Measurements from ENCODE around the gene OR2A14. TPM values are rescaled to one million over a fixed set of nuclear protein-coding genes. Genes with fewer than 3 reads are reported as not detected.
"Not testable (repeated sequence)": the region's sequence is repeated elsewhere in the genome, so short reads cannot be mapped to it uniquely, and the experiment has no call there.

The OR2A14 gene
- total and polyA plus RNA-seq, 12 donors = not detected

- no peaks in the 10 kb centered on the region for H3K9me3 ChIP-seq (replicated peaks in 1 of 3)
- no peaks in the 10 kb centered on the region for H3K4me1 ChIP-seq (replicated peaks in 1 of 2)
- 42 to 53% (median 49%) methylated on average over 1 of the region's 1 CpG for WGBS, 4 donors
- peaks cover 4% of the 10 kb centered on the region for H3K27me3 ChIP-seq
- no peak overlapping the region for H3K27ac ChIP-seq
- TF ChIP-seq CTCF (IDR thresholded peaks at IDR 0.05) = no peak
- no peak for TF ChIP-seq POLR2A (IDR thresholded peaks at IDR 0.05)
- H3K36me3 ChIP-seq (replicated peaks in 1 of 2) = no peaks in the 10 kb centered on the region
- intact Hi-C loops (cut with DNase I) = no loop called here
- no peak overlapping the region for H3K4me3 ChIP-seq
- no peak for DNase-seq
Measured at GRCh38 chr7:144113651-144114050, 9.3 kb upstream of the OR2A14 start.

DNA sequence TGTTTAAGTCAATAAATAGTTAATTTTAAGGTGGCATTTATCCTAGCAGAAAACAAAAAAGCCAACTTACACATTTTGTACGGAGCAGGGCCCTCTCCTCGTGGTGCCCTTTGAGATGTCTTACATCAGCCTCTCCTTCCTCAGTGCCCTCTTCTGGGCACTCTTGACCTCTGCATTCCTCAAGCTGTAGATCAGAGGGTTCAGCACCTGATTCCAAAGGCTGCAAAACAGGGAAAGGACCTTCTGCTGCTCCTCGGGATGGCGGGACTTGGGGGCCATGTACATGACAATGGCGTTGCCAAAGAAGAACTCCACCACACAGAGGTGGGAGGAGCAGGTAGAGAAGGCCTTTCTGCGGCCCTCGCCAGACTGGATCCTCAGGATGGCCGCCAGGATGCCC is 4.6 kb upstream of the OR2A14 start:
- H3K27me3 ChIP-seq = peaks cover 4% of the 10 kb centered on the region
- H3K27ac ChIP-seq = no peak overlapping the region
- TF ChIP-seq POLR2A (IDR thresholded peaks at IDR 0.05) (no peak), CTCF (IDR thresholded peaks at IDR 0.05) (no peak)
- intact Hi-C loops (cut with DNase I) = no loop called here
- no peak for DNase-seq
- H3K4me3 ChIP-seq = no peak overlapping the region
- H3K36me3 ChIP-seq (replicated peaks in 1 of 2) = no peaks in the 10 kb centered on the region
- H3K9me3 ChIP-seq (replicated peaks in 1 of 3) = no peaks in the 10 kb centered on the region
- WGBS, 4 donors = 40 to 66% (median 64%) methylated on average over 5 to 8 of the region's 8 CpGs
- H3K4me1 ChIP-seq (replicated peaks in 1 of 2) = no peaks in the 10 kb centered on the region

DNA sequence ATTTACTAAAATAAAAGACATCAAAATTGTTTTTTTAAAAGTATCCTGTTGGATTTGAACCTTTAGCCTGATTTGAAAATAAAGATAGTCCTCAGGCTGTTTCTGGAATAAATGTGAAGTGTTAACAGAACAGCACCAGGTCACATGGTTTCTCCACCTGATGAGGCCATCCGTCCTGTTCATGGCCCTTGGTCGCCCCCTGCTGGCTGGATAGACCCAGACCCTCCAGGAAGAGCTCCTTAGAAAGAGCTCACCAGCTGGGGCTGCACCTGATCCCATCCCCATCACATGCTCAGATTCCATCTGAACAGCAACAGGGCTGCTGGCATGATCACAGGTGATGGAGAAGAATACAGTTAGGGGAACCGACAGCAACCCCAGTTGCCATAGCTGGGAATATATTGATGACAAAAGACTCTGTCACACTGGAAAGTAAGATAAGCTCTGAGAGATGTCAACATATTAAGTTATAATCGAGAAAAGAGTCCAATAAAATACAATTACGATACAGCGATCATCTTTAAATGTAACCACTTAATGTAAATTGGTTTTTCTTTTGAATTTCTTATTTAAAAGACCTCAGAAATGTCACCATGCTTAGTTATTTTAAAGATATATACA is 4.8 kb downstream of the OR2A14 start:
- Histone ChIP-seq H3K4me1 (replicated peaks in 1 of 2) (no peaks in the 10 kb centered on the region), H3K9me3 (replicated peaks in 1 of 3) (no peaks in the 10 kb centered on the region), H3K27me3 (no peaks in the 10 kb centered on the region), H3K4me3 (no peak overlapping the region), H3K36me3 (replicated peaks in 1 of 2) (no peaks in the 10 kb centered on the region), H3K27ac (no peak overlapping the region)
- intact Hi-C loops (cut with DNase I) = no loop called here
- peak; percentile 84 to 95 (median 91) for DNase-seq
- 31 to 39% (median 35%) methylated on average over 5 to 6 of the region's 6 CpGs for WGBS, 4 donors
- TF ChIP-seq CTCF (IDR thresholded peaks at IDR 0.05) (peak; percentile 67 to 82 (median 76)), POLR2A (IDR thresholded peaks at IDR 0.05) (no peak)

DNA sequence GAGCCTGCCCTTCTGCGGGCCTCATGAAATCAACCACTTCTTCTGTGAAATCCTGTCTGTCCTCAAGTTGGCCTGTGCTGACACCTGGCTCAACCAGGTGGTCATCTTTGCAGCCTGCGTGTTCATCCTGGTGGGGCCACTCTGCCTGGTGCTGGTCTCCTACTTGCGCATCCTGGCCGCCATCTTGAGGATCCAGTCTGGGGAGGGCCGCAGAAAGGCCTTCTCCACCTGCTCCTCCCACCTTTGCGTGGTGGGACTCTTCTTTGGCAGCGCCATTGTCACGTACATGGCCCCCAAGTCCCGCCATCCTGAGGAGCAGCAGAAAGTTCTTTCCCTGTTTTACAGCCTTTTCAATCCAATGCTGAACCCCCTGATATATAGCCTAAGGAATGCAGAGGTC is 6.6 kb downstream of the OR2A14 start:
- H3K27me3 ChIP-seq; H3K4me3 ChIP-seq; DNase-seq; H3K4me1 ChIP-seq (replicated peaks in 1 of 2); intact Hi-C loops (cut with DNase I); H3K9me3 ChIP-seq (replicated peaks in 1 of 3); H3K27ac ChIP-seq; H3K36me3 ChIP-seq (replicated peaks in 1 of 2): not testable (repeated sequence)
- WGBS, 4 donors = 85 to 92% (median 88%) methylated on average over 9 of the region's 9 CpGs

DNA sequence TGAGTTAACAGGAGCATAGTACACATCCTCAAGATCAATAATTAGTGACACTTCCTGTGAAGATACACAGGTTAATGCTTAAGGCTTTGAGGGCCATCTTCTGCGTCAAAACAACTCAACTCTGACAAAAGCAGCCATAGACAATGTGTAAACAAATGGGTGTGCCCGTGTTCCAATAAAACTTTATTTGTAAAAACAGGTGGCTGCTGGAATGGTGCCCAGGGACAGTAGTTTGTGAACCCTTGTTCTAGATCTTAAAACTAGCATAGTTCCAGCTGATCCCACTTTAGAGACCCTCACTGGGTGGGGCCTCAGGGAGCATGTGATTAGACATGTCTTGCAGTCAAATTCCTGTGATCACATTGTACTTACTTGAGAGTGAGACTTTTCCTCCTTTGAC is 7.8 kb downstream of the OR2A14 start:
- no peaks in the 10 kb centered on the region for H3K9me3 ChIP-seq (replicated peaks in 1 of 3)
- TF ChIP-seq CTCF (IDR thresholded peaks at IDR 0.05) = no peak
- TF ChIP-seq POLR2A (IDR thresholded peaks at IDR 0.05) = no peak
- H3K36me3 ChIP-seq (replicated peaks in 1 of 2) = no peaks in the 10 kb centered on the region
- intact Hi-C loops (cut with DNase I) = no loop called here
- no peak overlapping the region for H3K4me3 ChIP-seq
- no peaks in the 10 kb centered on the region for H3K4me1 ChIP-seq (replicated peaks in 1 of 2)
- 54 to 84% (median 69%) methylated on average over 2 of the region's 2 CpGs for WGBS, 4 donors
- H3K27ac ChIP-seq = no peak overlapping the region
- DNase-seq = no peak
- no peaks in the 10 kb centered on the region for H3K27me3 ChIP-seq
